OCI-LY1 (cell line): ENCODE results near the gene FBXO2.

Experiments used
- EZH2 ChIP-seq: fragments of 200-600 bp; sonication (generic), shearing (Covaris generic); IDR thresholded peaks from 2 replicates; pipeline ENCODE4 v1.8.0; 2017; ENCODE audit warnings: borderline replicate concordance, mixed run types, mild to moderate bottlenecking, antibody characterized with exemption, low read length, moderate library complexity, mixed read lengths
- TF ChIP-seq, protein P1 (sequence below): fragments of 200-600 bp; sonication (generic), shearing (Covaris generic); IDR thresholded peaks from 2 replicates; pipeline ENCODE4 v1.5.1; 2017; ENCODE audit warnings: mild to moderate bottlenecking, antibody characterized with exemption, low read length, moderate library complexity, mixed read lengths

- TF ChIP-seq, protein P1, sequence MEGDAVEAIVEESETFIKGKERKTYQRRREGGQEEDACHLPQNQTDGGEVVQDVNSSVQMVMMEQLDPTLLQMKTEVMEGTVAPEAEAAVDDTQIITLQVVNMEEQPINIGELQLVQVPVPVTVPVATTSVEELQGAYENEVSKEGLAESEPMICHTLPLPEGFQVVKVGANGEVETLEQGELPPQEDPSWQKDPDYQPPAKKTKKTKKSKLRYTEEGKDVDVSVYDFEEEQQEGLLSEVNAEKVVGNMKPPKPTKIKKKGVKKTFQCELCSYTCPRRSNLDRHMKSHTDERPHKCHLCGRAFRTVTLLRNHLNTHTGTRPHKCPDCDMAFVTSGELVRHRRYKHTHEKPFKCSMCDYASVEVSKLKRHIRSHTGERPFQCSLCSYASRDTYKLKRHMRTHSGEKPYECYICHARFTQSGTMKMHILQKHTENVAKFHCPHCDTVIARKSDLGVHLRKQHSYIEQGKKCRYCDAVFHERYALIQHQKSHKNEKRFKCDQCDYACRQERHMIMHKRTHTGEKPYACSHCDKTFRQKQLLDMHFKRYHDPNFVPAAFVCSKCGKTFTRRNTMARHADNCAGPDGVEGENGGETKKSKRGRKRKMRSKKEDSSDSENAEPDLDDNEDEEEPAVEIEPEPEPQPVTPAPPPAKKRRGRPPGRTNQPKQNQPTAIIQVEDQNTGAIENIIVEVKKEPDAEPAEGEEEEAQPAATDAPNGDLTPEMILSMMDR, result no peak
- TF ChIP-seq EZH2, result no peak
Observed at GRCh38 chr1:11606775-11607174, 47.5 kb downstream of the FBXO2 start.
